Activated CD8-positive, alpha-beta memory T cell treated with anti-CD3 and anti-CD28 coated beads, Interleukin-2, amount 50 U/mL, for 24 hours (primary cell): ENCODE measurements around the gene PCBP4.

Experiments
- DNase-seq: peaks from one replicate; pipeline ENCODE4 v3.0.0-alpha.2; 2020; ENCODE audit errors: extremely low read depth

The PCBP4 gene

GRCh38 chr3:51955893-51956770, 11.1 kb downstream of the PCBP4 start:
- DNase-seq, result no peak

- DNase-seq, result no peak
Measured at GRCh38 chr3:51955175-51955892, 11.9 kb downstream of the PCBP4 start, which contains the start of gene GPR62. Gene GPR62 (plus strand): TSS chr3:51955381. CDS start chr3:51955653, 272 bp downstream.

- no peak for DNase-seq
Measured at GRCh38 chr3:51954713-51955112, 12.5 kb downstream of the PCBP4 start.

GRCh38 chr3:51954105-51954504, 13.1 kb downstream of the PCBP4 start:
- no peak for DNase-seq

- no peak for DNase-seq
Measured at GRCh38 chr3:51953445-51953844, 13.8 kb downstream of the PCBP4 start.

- DNase-seq, result no peak
Measured at GRCh38 chr3:51950899-51951298, 16.4 kb downstream of the PCBP4 start.

- no peak for DNase-seq
Measured at GRCh38 chr3:51949121-51949520, 18.1 kb downstream of the PCBP4 start.

- no peak for DNase-seq
Measured at GRCh38 chr3:51948016-51948580, 19.2 kb downstream of the PCBP4 start.

GRCh38 chr3:51947215-51947900, 19.9 kb downstream of the PCBP4 start:
- no peak for DNase-seq

- no peak for DNase-seq
Measured at GRCh38 chr3:51946796-51947195, 20.5 kb downstream of the PCBP4 start.

- no peak for DNase-seq
Measured at GRCh38 chr3:51945926-51946705, 21.1 kb downstream of the PCBP4 start.

GRCh38 chr3:51945031-51945840, 22.0 kb downstream of the PCBP4 start:
- no peak for DNase-seq

- DNase-seq, result no peak
Measured at GRCh38 chr3:51944451-51945021, 22.7 kb downstream of the PCBP4 start.

GRCh38 chr3:51943451-51944391, 23.5 kb downstream of the PCBP4 start:
- DNase-seq, result no peak

- peak; percentile 18 for DNase-seq
Measured at GRCh38 chr3:51942603-51943450, 24.4 kb downstream of the PCBP4 start.

GRCh38 chr3:51941798-51942602, 25.3 kb downstream of the PCBP4 start, which contains the start of the genes PARP3 and RRP9:
Gene PARP3 (plus strand): TSS chr3:51942363. CDS start chr3:51943356, 993 bp downstream.
Gene RRP9 (minus strand): TSS chr3:51941904. CDS start chr3:51941867, 37 bp downstream.
- DNase-seq, result peak; percentile 99

GRCh38 chr3:51941463-51941797, 25.8 kb downstream of the PCBP4 start:
- no peak for DNase-seq
